ENCODE results near the gene MRGPRE.

MRGPRE gene

GRCh38 chr11:3196161-3197043, 35.8 kb downstream of the MRGPRE start:
- no peak for DNase-seq (ENCODE audit: low read depth in 2 of 2)

- no peak for DNase-seq (ENCODE audit: low read depth in 2 of 2)
Measured at GRCh38 chr11:3195251-3196160, 36.7 kb downstream of the MRGPRE start.

- DNase-seq (ENCODE audit: low read depth in 2 of 2): no peak
Measured at GRCh38 chr11:3194016-3194816, 38.0 kb downstream of the MRGPRE start.

- DNase-seq (ENCODE audit: low read depth in 2 of 2): no peak
Measured at GRCh38 chr11:3193373-3194015, 38.7 kb downstream of the MRGPRE start.

- DNase-seq (ENCODE audit: low read depth in 2 of 2): no peak
Measured at GRCh38 chr11:3192511-3193372, 39.5 kb downstream of the MRGPRE start.

- DNase-seq (ENCODE audit: low read depth in 2 of 2): no peak
Measured at GRCh38 chr11:3191586-3192324, 40.5 kb downstream of the MRGPRE start.

GRCh38 chr11:3190600-3190999, 41.6 kb downstream of the MRGPRE start:
- no peak for DNase-seq (ENCODE audit: low read depth in 2 of 2)

GRCh38 chr11:3189886-3190583, 42.2 kb downstream of the MRGPRE start:
- no peak for DNase-seq (ENCODE audit: low read depth in 2 of 2)

GRCh38 chr11:3189196-3189843, 42.9 kb downstream of the MRGPRE start:
- no peak for DNase-seq (ENCODE audit: low read depth in 2 of 2)

- no peak for DNase-seq (ENCODE audit: low read depth in 2 of 2)
Measured at GRCh38 chr11:3188496-3189195, 43.6 kb downstream of the MRGPRE start.

- no peak for DNase-seq (ENCODE audit: low read depth in 2 of 2)
Measured at GRCh38 chr11:3186166-3186953, 45.9 kb downstream of the MRGPRE start.

GRCh38 chr11:3184732-3185347, 47.4 kb downstream of the MRGPRE start:
- DNase-seq (ENCODE audit: low read depth in 2 of 2): no peak

- DNase-seq (ENCODE audit: low read depth in 2 of 2): no peak
Measured at GRCh38 chr11:3183523-3183922, 48.7 kb downstream of the MRGPRE start.

- DNase-seq (ENCODE audit: low read depth in 2 of 2): no peak
Measured at GRCh38 chr11:3182462-3182852, 49.8 kb downstream of the MRGPRE start.

GRCh38 chr11:3181725-3182461, 50.3 kb downstream of the MRGPRE start:
- DNase-seq (ENCODE audit: low read depth in 2 of 2): no peak

- no peak for DNase-seq (ENCODE audit: low read depth in 2 of 2)
Measured at GRCh38 chr11:3180869-3181268, 51.3 kb downstream of the MRGPRE start.
